HG03060 (cell line): Measurements from ENCODE around the gene GNGT1.

Experiments used
- ATAC-seq: cut with Tn5 transposase; IDR thresholded peaks from one replicate; pipeline ENCODE4 v1.9.1; 2021; ENCODE audit warnings: low read depth, moderate number of reproducible peaks; ENCODE audit not compliant: unreplicated experiment

The GNGT1 gene

GRCh38 chr7:93937818-93938217, 31.5 kb downstream of the GNGT1 start:
- no peak for ATAC-seq

- ATAC-seq = no peak
Measured at GRCh38 chr7:93938293-93938692, 31.9 kb downstream of the GNGT1 start.

GRCh38 chr7:93941945-93942344, 35.6 kb downstream of the GNGT1 start:
- no peak for ATAC-seq

GRCh38 chr7:93943816-93944540, 37.6 kb downstream of the GNGT1 start:
- no peak for ATAC-seq

- no peak for ATAC-seq
Measured at GRCh38 chr7:93944673-93945072, 38.3 kb downstream of the GNGT1 start.

- no peak for ATAC-seq
Measured at GRCh38 chr7:93945083-93945482, 38.7 kb downstream of the GNGT1 start.

- no peak for ATAC-seq
Measured at GRCh38 chr7:93945756-93946535, 39.6 kb downstream of the GNGT1 start.

GRCh38 chr7:93948106-93948505, 41.7 kb downstream of the GNGT1 start:
- ATAC-seq = no peak

- no peak for ATAC-seq
Measured at GRCh38 chr7:93948873-93949272, 42.5 kb downstream of the GNGT1 start.

- no peak for ATAC-seq
Measured at GRCh38 chr7:93949423-93949822, 43.1 kb downstream of the GNGT1 start.

GRCh38 chr7:93955304-93955703, 48.9 kb downstream of the GNGT1 start:
- peak; percentile 83 for ATAC-seq

GRCh38 chr7:93957767-93958166, 51.4 kb downstream of the GNGT1 start:
- no peak for ATAC-seq

- ATAC-seq = no peak
Measured at GRCh38 chr7:93958216-93958615, 51.8 kb downstream of the GNGT1 start.

- ATAC-seq = no peak
Measured at GRCh38 chr7:93958651-93959050, 52.3 kb downstream of the GNGT1 start.
